Stimulated activated naive B cell treated with anti-CD40 and anti-IgM and Interleukin-4, amounts not matched to agents 10 μg/mL and 1 μg/mL and 100 μg/mL, for 72 hours (primary cell): ENCODE data around the gene ANXA5.
"Not testable (repeated sequence)": the region's sequence is repeated elsewhere in the genome, so short reads cannot be mapped to it uniquely, and the experiment has no call there.

ENCODE experiments used
- ATAC-seq, 2 donors: fragments of 150-1000 bp; cut with Tn5 transposase; replicated peaks; 2 replicates each; pipeline ENCODE4 v1.10.0; 2021; ENCODE audit warnings: moderate library complexity in 1 of 2
- DNase-seq: peaks from one replicate; pipeline ENCODE4 v3.0.0; 2021
- H3K27ac Mint-ChIP-seq: one replicate; pipeline ENCODE4 v1.8.0; 2022; ENCODE audit warnings: mild to moderate bottlenecking, mixed read lengths
- H3K27me3 Mint-ChIP-seq, 2 donors: one replicate each; pipeline ENCODE4 v1.8.0; 2022; ENCODE audit warnings: mixed read lengths in 2 of 2
- H3K36me3 Mint-ChIP-seq, 2 donors: one replicate each; pipeline ENCODE4 v1.8.0; 2022; ENCODE audit warnings: mixed read lengths in 2 of 2, mild to moderate bottlenecking in 1 of 2
- H3K4me1 Mint-ChIP-seq, 2 donors: one replicate each; pipeline ENCODE4 v1.8.0; 2022; ENCODE audit warnings: mixed read lengths in 2 of 2, mild to moderate bottlenecking in 1 of 2
- H3K4me3 Mint-ChIP-seq, 2 donors: one replicate each; pipeline ENCODE4 v1.8.0; 2022; ENCODE audit warnings: mild to moderate bottlenecking in 2 of 2, mixed read lengths in 2 of 2, moderate library complexity in 1 of 2
- H3K9me3 Mint-ChIP-seq, 2 donors: one replicate each; pipeline ENCODE4 v1.8.0; 2022; ENCODE audit warnings: mixed read lengths in 2 of 2, mild to moderate bottlenecking in 1 of 2

Gene ANXA5

GRCh38 chr4:121696581-121697461 lies at the start of gene ANXA5:
Gene ANXA5 (minus strand): TSS chr4:121696980. CDS start chr4:121696589, 391 bp downstream.
- ATAC-seq: peak; percentile 93 to 95
- Mint-ChIP-seq H3K27ac (peak within 1 kb of the TSS; percentile 97), H3K4me3 (peak within 1 kb of the TSS; percentile 87 to 99), H3K4me1 (peaks cover 21 to 28% of the 10 kb centered on the region in 2 donors), H3K27me3 (peaks cover 27 to 32% of the 10 kb centered on the region in 2 donors), H3K9me3 (no peaks in the 10 kb centered on the region), H3K36me3 (peaks cover 10 to 16% of the 10 kb centered on the region in 2 donors)
- DNase-seq: peak; percentile 78

- Mint-ChIP-seq H3K27me3 (peaks cover 11 to 14% of the 10 kb centered on the region in 2 donors), H3K9me3 (peaks cover 0 to 3% of the 10 kb centered on the region in 2 donors), H3K4me3 (no peak overlapping the region), H3K27ac (no peak overlapping the region), H3K36me3 (no peaks in the 10 kb centered on the region), H3K4me1 (no peaks in the 10 kb centered on the region)
- ATAC-seq (no peak), DNase-seq (no peak)
Measured at GRCh38 chr4:121742794-121743193, 46.0 kb upstream of the ANXA5 start.

- H3K27me3 Mint-ChIP-seq: peaks cover 12 to 14% of the 10 kb centered on the region in 2 donors
- ATAC-seq (no peak), DNase-seq (no peak)
- peaks cover 0 to 3% of the 10 kb centered on the region in 2 donors for H3K9me3 Mint-ChIP-seq
- no peaks in the 10 kb centered on the region for H3K36me3 Mint-ChIP-seq
- H3K27ac Mint-ChIP-seq: no peak overlapping the region
- no peaks in the 10 kb centered on the region for H3K4me1 Mint-ChIP-seq
- no peak overlapping the region for H3K4me3 Mint-ChIP-seq
Measured at GRCh38 chr4:121741751-121742150, 45.0 kb upstream of the ANXA5 start.

GRCh38 chr4:121740796-121741409 lies 44.1 kb upstream of the ANXA5 start:
- Mint-ChIP-seq H3K36me3 (no peaks in the 10 kb centered on the region), H3K9me3 (peaks cover 0 to 3% of the 10 kb centered on the region in 2 donors), H3K27ac (no peak overlapping the region), H3K27me3 (peaks cover 20 to 21% of the 10 kb centered on the region in 2 donors), H3K4me3 (no peak overlapping the region), H3K4me1 (no peaks in the 10 kb centered on the region)
- no peak for DNase-seq
- no peak for ATAC-seq

- no peak overlapping the region for H3K4me3 Mint-ChIP-seq
- H3K36me3 Mint-ChIP-seq: no peaks in the 10 kb centered on the region
Measured at GRCh38 chr4:121739575-121739974, 42.8 kb upstream of the ANXA5 start.

GRCh38 chr4:121738780-121739535 lies 42.2 kb upstream of the ANXA5 start:
- Mint-ChIP-seq H3K9me3 (no peaks in the 10 kb centered on the region), H3K27ac (no peak overlapping the region), H3K27me3 (peaks cover 28 to 31% of the 10 kb centered on the region in 2 donors), H3K4me3 (no peak overlapping the region), H3K36me3 (no peaks in the 10 kb centered on the region), H3K4me1 (no peaks in the 10 kb centered on the region)
- DNase-seq: no peak
- no peak for ATAC-seq

More at GRCh38 chr4:121739575-121739974, 42.8 kb upstream of the ANXA5 start:
- Mint-ChIP-seq H3K4me1 (no peaks in the 10 kb centered on the region), H3K9me3 (no peaks in the 10 kb centered on the region), H3K27me3 (peaks cover 28 to 31% of the 10 kb centered on the region in 2 donors), H3K27ac (no peak overlapping the region)
- DNase-seq (no peak), ATAC-seq (no peak)

GRCh38 chr4:121737846-121738554 lies 41.2 kb upstream of the ANXA5 start:
- Mint-ChIP-seq H3K4me3 (no peak overlapping the region), H3K27me3 (peaks cover 28 to 31% of the 10 kb centered on the region in 2 donors)
- ATAC-seq: no peak

GRCh38 chr4:121736735-121737351 lies 40.1 kb upstream of the ANXA5 start:
- ATAC-seq (no peak), DNase-seq (no peak)

More at GRCh38 chr4:121737846-121738554, 41.2 kb upstream of the ANXA5 start:
- no peaks in the 10 kb centered on the region for H3K4me1 Mint-ChIP-seq
- no peak for DNase-seq
- no peak overlapping the region for H3K27ac Mint-ChIP-seq
- no peaks in the 10 kb centered on the region for H3K9me3 Mint-ChIP-seq
- no peaks in the 10 kb centered on the region for H3K36me3 Mint-ChIP-seq

GRCh38 chr4:121734571-121734970 lies 37.8 kb upstream of the ANXA5 start:
- DNase-seq (no peak), ATAC-seq (no peak)
- Mint-ChIP-seq H3K4me1 (no peaks in the 10 kb centered on the region), H3K4me3 (no peak overlapping the region), H3K9me3 (no peaks in the 10 kb centered on the region), H3K27ac (no peak overlapping the region), H3K36me3 (no peaks in the 10 kb centered on the region), H3K27me3 (peaks cover 18 to 31% of the 10 kb centered on the region in 2 donors)

More at GRCh38 chr4:121736735-121737351, 40.1 kb upstream of the ANXA5 start:
- H3K4me3 Mint-ChIP-seq: no peak overlapping the region
- H3K9me3 Mint-ChIP-seq: no peaks in the 10 kb centered on the region
- H3K27me3 Mint-ChIP-seq: peaks cover 28 to 31% of the 10 kb centered on the region in 2 donors
- no peak overlapping the region for H3K27ac Mint-ChIP-seq
- H3K36me3 Mint-ChIP-seq: no peaks in the 10 kb centered on the region
- H3K4me1 Mint-ChIP-seq: no peaks in the 10 kb centered on the region

GRCh38 chr4:121733942-121734341 lies 37.2 kb upstream of the ANXA5 start:
- no peaks in the 10 kb centered on the region for H3K9me3 Mint-ChIP-seq
- no peak for DNase-seq
- no peak overlapping the region for H3K27ac Mint-ChIP-seq
- H3K27me3 Mint-ChIP-seq: peaks cover 18 to 31% of the 10 kb centered on the region in 2 donors
- H3K36me3 Mint-ChIP-seq: no peaks in the 10 kb centered on the region
- H3K4me1 Mint-ChIP-seq: no peaks in the 10 kb centered on the region
- no peak for ATAC-seq
- no peak overlapping the region for H3K4me3 Mint-ChIP-seq

- H3K27me3 Mint-ChIP-seq, ATAC-seq, H3K36me3 Mint-ChIP-seq, H3K4me1 Mint-ChIP-seq, H3K9me3 Mint-ChIP-seq, DNase-seq, H3K4me3 Mint-ChIP-seq, H3K27ac Mint-ChIP-seq: not testable (repeated sequence)
Measured at GRCh38 chr4:121729753-121730152, 33.0 kb upstream of the ANXA5 start.

- DNase-seq: no peak
- no peaks in the 10 kb centered on the region for H3K4me1 Mint-ChIP-seq
- no peak for ATAC-seq
Measured at GRCh38 chr4:121728798-121729226, 32.0 kb upstream of the ANXA5 start.

GRCh38 chr4:121728066-121728465 lies 31.3 kb upstream of the ANXA5 start:
- DNase-seq: no peak
- no peak overlapping the region for H3K4me3 Mint-ChIP-seq
- H3K9me3 Mint-ChIP-seq: no peaks in the 10 kb centered on the region
- H3K27ac Mint-ChIP-seq: no peak overlapping the region
- no peaks in the 10 kb centered on the region for H3K36me3 Mint-ChIP-seq
- no peak for ATAC-seq
- no peaks in the 10 kb centered on the region for H3K4me1 Mint-ChIP-seq
- peaks cover 8% of the 10 kb centered on the region in 2 donors for H3K27me3 Mint-ChIP-seq

More at GRCh38 chr4:121728798-121729226, 32.0 kb upstream of the ANXA5 start:
- no peak overlapping the region for H3K27ac Mint-ChIP-seq
- H3K4me3 Mint-ChIP-seq: no peak overlapping the region
- H3K9me3 Mint-ChIP-seq: no peaks in the 10 kb centered on the region
- no peaks in the 10 kb centered on the region for H3K36me3 Mint-ChIP-seq
- H3K27me3 Mint-ChIP-seq: peaks cover 8% of the 10 kb centered on the region in 2 donors
